ENCODE measurements around the gene ARVCF.

Gene ARVCF

DNA sequence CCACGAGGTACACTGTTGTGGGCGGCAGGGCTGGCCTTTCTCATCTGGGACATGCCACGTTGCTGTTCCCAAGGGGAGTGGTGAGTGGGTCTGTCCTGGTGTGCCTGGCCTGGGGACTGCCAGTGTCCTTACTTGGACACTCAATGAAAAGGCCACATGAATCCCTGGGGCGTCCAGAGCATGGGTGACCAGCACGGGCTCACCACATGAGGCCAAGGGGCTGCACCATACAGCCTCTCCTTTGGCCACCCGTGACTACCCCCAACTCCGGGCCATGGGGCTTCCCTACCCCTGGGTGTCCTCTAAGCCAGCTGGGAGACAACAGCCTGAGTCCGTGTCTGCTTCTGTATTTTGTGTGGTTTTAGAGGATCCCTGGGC, 54.8 kb downstream of the ARVCF start:
- no peak for DNase-seq (ENCODE audit: low read depth in 2 of 2)

DNA sequence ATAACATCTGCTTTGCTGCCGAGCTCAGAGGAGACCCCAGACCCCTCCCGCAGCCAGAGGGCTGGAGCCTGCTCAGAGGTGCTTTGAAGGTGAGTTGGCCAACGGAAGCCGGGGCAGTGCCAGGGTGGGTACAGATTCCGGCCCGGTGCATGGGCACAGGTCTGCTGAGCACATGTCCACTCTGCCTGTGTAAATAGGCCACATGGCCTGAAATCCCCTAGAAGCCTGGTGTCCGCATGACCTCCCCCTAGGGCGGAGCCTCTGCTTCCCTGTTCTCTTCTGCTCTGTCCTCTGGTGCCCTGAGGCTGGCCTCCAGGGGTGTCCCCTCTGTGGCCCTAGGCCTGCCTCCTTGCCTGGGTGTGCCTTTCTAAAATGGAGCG, 55.4 kb downstream of the ARVCF start:
- DNase-seq (ENCODE audit: low read depth in 2 of 2): no peak

DNA sequence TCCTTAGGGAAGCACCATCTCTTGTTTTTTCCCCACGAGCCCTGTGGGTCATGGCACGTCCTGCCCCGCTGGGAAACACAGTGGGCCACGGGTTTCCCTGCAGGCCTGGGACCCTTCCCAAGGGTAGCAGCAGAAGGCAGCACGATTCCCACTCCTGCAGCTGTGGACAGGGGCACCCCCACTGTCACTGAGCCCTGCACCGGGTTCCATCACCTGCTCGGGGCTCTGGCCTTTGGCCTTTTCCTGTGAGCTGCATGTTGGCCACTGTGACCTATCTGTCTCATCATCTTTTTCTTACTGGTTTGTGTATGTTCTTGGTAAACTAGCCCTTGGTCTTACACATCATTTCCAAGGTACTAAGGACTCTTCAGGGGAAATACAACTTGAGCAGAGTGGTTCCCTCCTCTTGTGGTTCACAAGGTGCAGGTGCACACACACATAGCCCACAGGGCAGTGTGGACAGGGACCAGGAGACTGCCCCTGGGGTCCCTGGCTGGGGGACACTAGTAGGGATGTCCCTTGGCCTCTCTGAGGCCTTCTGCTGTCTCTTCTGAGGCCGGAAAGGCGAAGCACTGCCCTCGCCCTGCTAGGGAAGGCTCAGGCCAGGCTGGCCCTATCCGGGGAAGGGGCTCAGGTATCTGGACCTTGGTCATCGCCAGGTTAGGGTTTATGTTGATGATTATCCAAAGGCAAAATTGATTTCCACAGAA, 56.0 kb downstream of the ARVCF start:
- no peak for DNase-seq (ENCODE audit: low read depth in 2 of 2)

DNA sequence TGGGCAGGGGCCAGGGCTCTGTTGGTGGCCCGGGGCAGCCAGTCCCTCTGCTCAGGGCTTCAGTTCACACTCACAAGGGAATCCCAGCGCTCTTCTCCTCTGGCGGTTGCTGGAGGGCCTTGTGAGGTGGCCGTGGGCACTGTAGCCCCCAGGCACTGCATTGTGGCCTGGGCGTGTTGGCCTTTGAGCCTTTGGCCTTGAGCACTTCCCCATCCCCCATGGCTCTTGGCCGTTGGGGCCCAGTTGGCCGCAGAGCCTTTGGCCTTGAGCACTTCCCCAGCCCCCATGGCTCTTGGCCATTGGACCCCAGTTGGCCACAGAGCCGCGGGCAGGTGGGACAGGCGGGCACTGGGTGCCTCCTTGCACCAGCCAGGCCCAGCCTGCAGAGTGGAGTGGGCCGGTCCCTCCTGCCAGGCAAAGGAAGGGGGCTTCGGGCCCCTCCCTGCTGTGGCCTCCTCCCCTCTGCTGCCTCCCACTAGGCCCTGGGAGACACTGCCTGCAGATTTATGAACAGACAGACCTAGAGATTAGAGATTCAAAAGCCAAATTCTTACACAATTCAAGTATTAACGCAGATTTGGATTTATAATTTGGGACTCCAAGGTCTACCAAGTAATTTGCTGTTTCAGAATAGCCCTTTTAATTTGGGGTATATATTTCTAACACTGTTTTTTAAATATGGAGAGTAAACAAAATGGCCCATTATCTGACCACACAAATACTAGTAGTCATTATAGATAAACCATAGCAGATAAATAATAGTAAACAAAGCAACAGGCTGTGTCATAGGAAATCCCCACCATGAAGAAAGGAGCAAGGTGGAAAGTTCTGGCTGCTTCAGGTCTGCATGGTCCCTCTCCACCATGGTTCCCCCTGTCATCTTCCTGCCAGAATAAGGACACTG, 56.8 kb downstream of the ARVCF start:
- no peak for DNase-seq (ENCODE audit: low read depth in 2 of 2)

DNA sequence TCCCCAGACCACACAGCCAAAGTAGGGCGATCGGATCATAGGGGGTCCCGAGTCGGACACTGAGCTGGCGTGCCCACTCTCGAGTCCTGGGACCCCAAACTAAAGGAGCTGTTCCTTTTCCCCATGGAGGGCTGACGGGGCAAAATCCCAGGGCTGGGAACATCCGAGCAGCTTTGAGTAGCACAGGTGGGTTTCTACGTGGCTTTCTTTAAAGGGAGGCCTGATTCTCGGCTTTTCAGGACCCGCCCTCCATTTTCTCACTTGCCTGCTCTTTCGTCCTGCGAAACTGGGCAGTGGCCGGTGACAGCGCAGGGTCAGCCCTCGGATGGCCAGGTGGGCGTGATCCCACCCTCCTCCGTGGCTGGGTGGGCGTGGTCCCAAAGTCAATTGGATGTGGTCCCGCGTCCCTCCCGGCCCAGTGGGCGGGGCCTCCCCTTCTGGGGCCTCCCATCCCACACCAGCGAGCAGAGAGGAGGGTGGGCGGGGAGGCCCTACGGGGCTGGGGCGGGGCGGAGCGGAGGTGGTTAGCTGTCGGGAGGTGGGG, 57.5 kb downstream of the ARVCF start:
- no peak for DNase-seq (ENCODE audit: low read depth in 2 of 2)

DNA sequence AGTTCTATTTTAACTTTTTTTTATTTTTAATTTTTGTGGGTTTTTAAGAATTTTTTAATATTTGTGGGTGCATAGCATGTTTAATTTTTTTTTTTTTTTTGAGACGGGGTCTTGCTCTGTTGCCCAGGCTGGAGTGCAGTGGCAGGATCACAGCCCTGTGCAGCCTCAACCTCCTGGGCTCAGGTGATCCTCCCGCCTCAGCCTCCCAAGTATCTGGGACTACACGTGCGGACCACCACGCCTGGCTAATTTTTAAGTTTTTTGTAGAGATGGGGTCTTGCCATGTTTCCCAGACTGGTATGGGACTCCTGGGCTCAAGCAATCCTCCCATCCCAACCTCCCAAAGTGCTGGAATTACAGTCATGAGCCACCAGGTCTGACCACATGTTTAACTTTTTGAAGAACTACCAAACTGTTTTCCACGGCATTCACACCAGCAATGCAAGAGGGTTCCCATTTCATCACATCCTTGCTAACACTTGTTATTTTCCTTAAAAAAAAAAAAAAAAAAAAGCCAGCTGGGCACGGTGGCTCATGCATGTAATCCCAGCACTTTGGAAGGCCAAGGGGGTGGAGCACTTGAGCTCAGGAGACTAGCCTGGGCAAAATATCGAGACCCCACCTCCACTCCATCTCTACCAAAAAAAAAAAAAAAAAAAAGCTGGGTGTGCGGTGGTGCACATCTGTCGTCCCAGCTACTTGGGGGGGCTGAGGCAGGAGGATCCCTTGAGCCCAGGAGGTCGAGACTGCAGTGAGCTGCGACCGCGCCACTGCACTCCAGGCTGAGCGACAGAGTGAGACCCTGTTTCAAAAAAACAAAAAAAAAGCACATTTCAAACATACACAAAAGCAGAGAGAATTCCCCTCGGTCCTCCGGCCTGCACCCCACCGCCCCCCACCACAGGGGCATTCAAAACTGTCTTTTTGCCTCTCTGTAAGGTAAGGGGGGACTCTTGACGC, 58.3 kb downstream of the ARVCF start:
- no peak for DNase-seq (ENCODE audit: low read depth in 2 of 2)

DNA sequence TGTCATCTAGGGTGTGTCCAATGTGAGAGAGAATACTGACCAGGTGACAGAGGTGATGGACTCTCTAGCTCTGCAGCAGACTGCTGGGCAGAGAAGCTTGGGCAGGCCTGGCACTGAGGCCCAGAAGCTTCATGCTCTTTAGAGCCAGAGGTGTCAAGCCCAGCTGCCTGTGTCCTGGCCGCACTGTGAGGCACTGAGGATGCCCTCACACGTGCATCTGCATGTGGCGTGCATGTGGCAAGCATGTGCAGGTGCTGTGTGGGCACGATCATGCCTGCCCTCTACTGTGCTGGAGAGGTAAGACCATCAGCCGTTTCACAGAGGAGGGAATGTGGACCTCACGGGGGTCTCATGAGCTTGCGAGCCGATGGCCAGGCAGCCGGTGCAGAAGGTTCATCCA, 59.2 kb downstream of the ARVCF start:
- DNase-seq (ENCODE audit: low read depth in 2 of 2): no peak

DNA sequence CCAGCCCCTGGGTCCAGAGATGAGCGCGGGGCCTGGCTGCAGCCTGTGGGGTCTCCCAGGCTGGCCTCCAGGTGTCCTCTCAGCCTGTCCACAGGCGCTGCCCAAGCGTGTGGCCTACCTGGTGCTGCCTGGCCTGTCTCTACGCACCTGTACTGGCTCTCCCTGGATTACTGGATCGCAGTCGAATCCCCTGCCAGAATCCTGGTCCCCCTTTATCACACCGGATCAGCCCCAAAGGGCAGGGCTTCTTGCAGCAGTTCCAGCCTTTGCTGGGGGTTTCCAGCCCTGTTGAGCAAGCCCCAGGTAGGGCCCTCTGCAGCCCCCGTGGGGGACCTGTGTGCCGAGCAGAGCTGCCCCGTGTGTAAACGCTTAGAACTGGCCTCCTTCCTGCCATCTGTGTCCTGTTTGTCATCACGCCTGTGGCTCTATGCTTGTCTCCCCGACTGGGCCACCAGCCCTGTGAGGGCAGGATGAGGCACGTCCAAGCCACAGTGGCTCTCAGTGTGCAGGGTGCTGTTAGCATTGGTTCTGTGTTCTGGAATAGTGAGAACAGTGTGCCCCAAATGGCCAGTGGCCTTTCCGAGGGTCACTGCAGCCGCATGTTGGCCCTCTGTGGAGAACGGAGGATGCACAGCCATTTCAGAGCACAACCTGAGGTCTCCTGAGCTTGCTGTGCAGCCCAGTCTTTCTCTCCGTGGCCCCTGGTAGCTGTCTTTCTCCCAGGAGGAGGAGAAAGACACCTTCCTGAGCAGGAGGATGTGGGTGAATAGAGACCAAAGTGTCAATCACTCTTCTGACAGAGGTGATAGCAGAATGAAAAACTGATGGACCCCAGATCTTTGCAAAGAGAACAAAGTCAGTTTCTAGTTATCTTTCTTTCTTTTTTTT, 61.1 kb downstream of the ARVCF start:
- no peak for DNase-seq (ENCODE audit: low read depth in 2 of 2)

DNA sequence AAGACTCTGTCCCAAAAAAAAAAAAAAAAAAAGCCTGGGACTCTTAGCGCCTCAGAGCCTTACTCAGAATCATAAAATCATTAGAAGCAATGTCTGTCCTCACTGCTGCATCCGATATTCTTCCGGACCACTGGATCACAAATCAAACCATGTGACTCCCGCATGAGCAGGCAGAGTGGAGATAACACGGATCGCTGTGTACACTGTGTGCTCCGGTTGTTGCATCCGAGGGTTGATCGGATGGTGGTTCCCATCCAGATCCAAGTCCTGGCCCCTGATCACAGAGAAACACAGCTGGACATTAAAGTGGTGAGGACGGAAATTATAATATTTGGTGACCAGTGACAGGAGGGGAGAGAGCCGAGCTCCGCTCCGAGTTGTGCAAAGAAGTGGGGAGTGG, 65.3 kb downstream of the ARVCF start:
- no peak for DNase-seq (ENCODE audit: low read depth in 2 of 2)

DNA sequence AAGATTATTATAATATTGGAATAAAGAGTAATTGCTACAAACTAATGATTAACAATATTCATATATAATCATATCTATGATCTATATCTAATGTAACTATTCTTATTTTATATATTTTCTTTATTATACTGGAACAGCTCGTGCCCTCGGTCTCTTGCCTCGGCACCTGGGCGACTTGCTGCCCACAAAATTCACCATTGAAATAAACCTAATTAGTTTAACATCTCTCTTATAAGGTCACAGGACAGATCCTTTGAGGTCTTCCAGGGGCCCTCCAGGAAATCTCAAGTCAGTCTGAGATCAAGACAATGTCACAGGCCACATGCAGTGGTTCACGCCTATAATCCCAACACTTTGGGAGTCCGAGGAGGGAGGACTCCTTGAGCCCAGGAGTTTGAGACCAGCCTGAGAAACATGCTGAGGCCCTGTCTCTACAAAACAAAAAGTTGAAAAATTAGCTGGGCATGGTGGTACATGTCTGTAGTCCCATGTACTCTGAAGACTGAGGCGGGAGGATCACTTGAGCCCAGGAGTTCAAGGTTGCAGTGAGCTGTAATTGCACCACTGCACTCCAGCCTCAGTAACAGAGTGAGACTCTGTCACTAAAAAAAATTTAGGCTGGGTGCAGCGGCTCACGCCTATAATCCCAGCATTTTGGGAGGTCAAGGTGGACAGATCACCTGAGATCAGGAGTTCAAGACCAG, 68.4 kb downstream of the ARVCF start:
- DNase-seq (ENCODE audit: low read depth in 2 of 2): no peak

DNA sequence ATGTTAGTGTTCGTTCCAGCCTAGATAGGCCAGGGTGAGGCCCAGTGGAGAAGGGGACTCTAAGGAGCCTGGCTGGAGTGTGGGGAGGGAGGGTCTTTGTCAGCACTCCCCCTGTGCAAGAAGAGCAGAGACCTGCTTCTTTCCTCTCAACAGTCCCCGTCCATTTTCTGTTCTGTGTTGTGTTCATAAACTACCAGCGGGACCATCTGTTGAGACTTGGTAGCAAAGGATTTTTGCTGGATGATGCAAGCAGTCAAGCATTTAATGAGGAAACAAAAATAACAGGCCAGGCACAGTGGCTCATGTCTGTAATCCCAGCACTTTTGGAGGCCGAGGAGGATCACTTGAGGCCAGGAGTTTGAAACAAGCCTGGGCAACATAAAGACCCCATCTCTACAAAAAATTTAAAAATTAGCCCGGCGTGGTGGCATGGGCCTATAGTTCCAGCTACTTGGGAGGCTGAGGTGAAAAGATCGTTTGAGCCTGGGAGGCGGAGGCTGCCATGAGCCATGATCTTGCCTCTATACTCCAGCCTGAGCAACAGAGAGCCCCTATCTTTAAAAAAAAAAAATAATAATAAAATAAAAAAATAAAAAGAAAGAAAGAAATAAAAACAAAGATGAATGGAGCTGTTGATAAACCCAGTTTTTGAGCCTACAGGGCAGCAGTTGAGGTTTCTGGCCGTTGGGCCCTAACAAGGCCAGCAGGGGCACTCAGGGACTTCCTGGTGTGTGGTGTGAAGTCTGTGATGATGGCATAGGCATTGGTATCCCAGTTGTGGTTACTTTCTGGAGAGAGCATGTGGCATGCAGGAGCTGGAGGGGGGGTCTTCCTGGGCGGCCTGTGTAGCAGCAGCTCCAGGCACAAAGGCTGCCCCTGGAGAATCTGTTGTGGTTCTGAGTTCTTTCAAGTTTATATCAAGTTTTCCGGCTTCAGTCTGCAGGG, 73.3 kb downstream of the ARVCF start:
- DNase-seq (ENCODE audit: low read depth in 2 of 2): no peak

DNA sequence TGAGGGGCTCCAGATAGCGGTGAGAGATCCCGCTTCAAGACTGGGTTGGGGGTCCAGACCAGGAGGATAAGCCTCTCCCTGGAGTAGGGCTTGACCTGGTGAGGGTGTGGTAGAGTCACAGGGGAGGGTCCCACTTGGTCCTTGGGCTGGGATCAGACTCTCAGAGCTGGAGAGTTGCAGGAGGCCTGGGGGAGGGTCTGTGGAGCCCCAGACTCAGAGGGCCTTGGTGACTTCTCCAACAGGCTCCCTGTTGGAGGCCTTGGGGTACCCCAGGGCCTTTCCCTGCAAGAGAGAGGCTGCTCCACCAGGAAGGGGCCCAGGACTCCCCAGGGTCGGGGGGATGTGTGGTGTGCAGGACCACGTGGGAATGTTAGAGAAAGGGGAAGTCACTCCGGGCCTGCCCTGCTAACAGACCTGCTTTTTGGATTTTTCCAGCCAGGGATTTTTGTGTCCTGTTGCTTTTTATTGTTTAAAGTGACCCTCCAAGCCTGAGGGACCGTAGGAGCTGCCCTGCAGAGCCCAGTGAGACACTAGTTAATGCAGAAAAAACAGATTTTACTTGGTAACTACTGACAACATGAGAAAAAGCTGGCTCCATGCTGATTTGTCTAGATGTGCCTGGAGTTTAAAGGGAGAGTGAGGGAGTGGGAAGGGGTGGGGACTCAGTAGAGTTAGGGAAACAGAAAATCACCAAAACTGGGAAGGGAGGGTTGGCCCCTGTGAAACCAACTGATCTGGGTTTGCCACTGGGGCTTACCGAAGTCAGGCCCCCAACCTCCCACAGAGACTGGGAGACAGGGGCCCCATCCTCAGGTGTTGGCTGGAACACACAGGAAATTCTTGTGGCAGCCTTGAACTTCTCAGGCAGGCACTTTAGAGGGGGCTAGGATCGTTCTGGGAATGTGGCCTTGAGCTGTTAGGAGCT, 74.2 kb downstream of the ARVCF start:
- DNase-seq (ENCODE audit: low read depth in 2 of 2): no peak

DNA sequence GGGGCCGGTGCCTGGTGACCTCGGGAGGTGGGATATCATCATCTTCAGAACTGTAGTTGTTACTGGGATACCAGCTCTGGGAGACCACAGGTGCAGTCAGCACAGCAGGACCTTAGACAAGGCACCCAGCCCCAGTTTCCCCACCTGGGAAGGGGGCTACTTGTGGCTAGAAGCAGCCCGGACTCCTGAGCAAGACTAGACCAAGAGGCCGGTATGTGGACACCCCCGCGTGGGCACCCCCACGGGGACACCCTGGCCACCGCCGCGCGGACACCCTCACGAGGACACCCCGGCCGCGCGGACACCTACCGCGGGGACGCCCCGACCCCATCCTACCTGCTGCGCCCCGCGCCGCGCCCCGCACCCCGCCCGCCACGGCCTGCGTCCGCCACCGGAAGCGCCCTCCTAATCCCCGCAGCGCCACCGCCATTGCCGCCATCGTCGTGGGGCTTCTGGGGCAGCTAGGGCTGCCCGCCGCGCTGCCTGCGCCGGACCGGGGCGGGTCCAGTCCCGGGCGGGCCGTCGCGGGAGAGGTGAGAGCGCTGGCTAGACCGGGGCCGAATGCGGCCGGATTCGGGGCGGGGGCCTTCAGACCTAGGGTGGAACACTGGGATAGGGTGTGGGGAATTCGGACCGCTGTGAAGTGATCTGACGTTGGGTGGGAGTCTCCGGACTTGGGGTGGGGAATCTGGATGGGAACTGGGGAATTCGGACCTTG, 75.1 kb downstream of the ARVCF start, which contains the start of the genes COMT and TXNRD2:
COMT (plus strand) TSS at position 408 of the 718 bp plus-strand sequence. CDS start 20,755 bp downstream, outside the sequence.
TXNRD2 (minus strand) TSS at position 454 of the 718 bp plus-strand sequence; CDS start at position 439, 15 bp downstream.
- DNase-seq (ENCODE audit: low read depth in 2 of 2): peak; percentile 59 to 65

DNA sequence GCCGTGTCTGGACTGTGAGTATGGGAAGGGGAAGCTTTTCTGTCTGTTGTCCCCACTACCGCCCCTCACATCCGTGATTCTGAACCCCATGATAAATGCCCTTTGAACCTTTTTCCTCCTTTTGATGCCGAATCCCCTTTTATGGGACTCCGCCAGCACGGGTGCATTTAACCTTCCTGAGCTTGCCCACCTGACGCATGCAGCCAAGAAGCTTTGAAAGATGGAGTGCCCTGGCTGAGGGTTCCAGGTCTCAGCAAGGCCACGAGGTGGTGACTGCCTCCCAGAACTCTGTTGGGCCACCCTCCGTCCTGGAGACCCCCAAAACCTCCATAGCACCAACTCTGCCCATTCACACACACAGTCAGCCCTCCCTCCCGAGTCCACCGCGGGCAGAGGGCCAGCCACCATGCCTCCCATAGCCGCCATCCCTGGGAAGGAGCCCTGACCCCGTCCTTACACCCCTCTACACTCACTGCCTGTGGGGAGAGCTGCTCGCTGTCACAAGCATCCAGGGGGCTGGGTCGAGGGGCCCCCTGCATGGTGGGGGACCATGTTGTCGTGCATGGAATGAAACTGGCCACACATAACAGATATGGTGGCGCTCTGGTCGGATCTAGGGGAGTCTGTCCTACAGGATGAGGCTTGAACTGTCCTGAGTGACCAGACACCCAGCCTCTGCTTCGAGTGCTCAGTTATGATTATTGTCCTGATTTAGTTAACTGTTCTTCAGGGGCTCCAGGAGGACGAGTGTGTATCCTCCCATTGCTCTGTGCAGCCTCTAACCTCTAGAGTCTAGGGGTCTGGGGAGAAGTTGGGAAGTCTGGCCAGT, 75.9 kb downstream of the ARVCF start:
- no peak for DNase-seq (ENCODE audit: low read depth in 2 of 2)

DNA sequence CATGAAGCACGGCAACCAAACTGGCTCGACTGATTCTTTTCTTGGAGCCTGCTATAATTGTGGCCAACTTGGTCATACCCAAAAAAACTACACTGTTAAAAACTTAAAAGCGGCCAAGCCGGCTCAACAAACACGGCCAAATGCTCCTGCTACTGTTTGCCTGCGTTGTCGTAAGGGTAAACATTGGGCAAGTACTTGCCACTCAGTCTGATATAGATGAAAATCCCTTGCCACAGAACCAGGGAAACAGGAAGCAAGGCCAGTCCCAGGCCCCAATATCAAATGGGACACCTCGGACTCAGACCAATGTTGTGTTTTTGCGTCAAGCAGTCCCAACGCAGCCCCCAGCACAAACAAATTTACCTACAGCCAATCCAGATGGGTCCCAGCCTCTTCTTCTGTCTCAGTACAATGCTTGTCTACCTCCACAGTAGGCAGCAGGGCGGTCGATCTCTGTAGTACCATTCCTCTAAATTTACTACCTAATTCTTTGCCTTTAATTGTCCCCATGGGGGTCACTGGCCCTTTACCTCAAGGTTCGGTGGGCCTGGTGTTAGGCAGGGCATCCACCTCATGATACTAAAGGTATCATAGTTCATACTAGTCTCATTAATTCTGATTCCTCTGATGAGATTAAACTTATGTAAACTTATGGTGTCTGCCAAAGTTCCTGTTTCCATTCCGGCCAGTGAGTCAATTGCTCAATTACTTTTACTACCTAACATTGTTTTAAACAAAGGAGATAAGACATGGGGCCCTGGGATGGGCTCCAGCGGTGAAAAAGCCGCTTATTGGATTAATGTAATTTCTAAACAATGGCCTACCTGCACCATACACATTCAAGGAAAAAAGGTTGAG, 78.8 kb downstream of the ARVCF start:
- DNase-seq (ENCODE audit: low read depth in 2 of 2): no peak

All from stimulated activated CD8-positive, alpha-beta memory T cell treated with anti-CD3 and anti-CD28 coated beads, Interleukin-2, amount 100 ng/mL, for 48 hours (primary cell).